GM19452 (cell line): ENCODE results near the gene DTX4.

ENCODE experiments used
- ATAC-seq: cut with Tn5 transposase; IDR thresholded peaks from one replicate; pipeline ENCODE4 v1.9.1; 2021; ENCODE audit not compliant: unreplicated experiment

Gene DTX4

GRCh38 chr11:59216641-59217564 is 45.0 kb downstream of the DTX4 start:
- peak; percentile 83 for ATAC-seq

- ATAC-seq = no peak
Measured at GRCh38 chr11:59218319-59218718, 46.4 kb downstream of the DTX4 start.

- no peak for ATAC-seq
Measured at GRCh38 chr11:59218893-59219292, 47.0 kb downstream of the DTX4 start.

GRCh38 chr11:59219836-59220235 is 47.9 kb downstream of the DTX4 start:
- no peak for ATAC-seq

GRCh38 chr11:59221441-59221840 is 49.5 kb downstream of the DTX4 start:
- no peak for ATAC-seq

- no peak for ATAC-seq
Measured at GRCh38 chr11:59222464-59223060, 50.6 kb downstream of the DTX4 start.

GRCh38 chr11:59223177-59223576 is 51.2 kb downstream of the DTX4 start:
- no peak for ATAC-seq

- no peak for ATAC-seq
Measured at GRCh38 chr11:59223611-59224010, 51.7 kb downstream of the DTX4 start.

- ATAC-seq = no peak
Measured at GRCh38 chr11:59224351-59224928, 52.5 kb downstream of the DTX4 start.

GRCh38 chr11:59225017-59225416 is 53.1 kb downstream of the DTX4 start:
- no peak for ATAC-seq

- no peak for ATAC-seq
Measured at GRCh38 chr11:59226396-59226795, 54.5 kb downstream of the DTX4 start.

GRCh38 chr11:59240322-59240721 is 68.4 kb downstream of the DTX4 start:
- ATAC-seq = no peak

GRCh38 chr11:59243633-59244032 is 71.7 kb downstream of the DTX4 start:
- no peak for ATAC-seq

- no peak for ATAC-seq
Measured at GRCh38 chr11:59247531-59248227, 75.7 kb downstream of the DTX4 start.

GRCh38 chr11:59249535-59249934 is 77.6 kb downstream of the DTX4 start:
- ATAC-seq = no peak

GRCh38 chr11:59253001-59253400 is 81.1 kb downstream of the DTX4 start:
- no peak for ATAC-seq

- ATAC-seq = no peak
Measured at GRCh38 chr11:59254286-59254685, 82.4 kb downstream of the DTX4 start.

GRCh38 chr11:59255281-59255680 is 83.3 kb downstream of the DTX4 start:
- ATAC-seq = no peak
